Thyroid gland (tissue), 4 donors: Measurements from ENCODE around the gene MEAK7. TPM values are rescaled to one million over a fixed set of nuclear protein-coding genes. Genes with fewer than 3 reads are reported as not detected.

Experiments
- DNase-seq, 2 donors: peaks; one replicate each; pipeline ENCODE4 v3.0.0-alpha.2; 2019
- H3K27ac ChIP-seq, 3 donors: fragments of 200-600 bp; sonication (generic); 1 replicate in 2 of 3; 2 replicates in 1 of 3; pipeline ENCODE4 v1.5.1; 2016 to 2019; ENCODE audit warnings: mild to moderate bottlenecking in 1 of 3, moderate library complexity in 1 of 3
- H3K27me3 ChIP-seq: fragments of 200-600 bp; sonication (generic); one replicate; pipeline ENCODE4 v1.5.1; 2019
- H3K36me3 ChIP-seq, 2 donors: fragments of 200-600 bp; sonication (generic); one replicate each; pipeline ENCODE4 v1.5.1; 2016 to 2019
- H3K4me1 ChIP-seq, 2 donors: fragments of 200-600 bp; sonication (generic); one replicate each; pipeline ENCODE4 v1.5.1; 2017 to 2019
- H3K4me3 ChIP-seq, 3 donors: fragments of 200-600 bp; sonication (generic); replicated peaks in 1 of 3; 1 replicate in 2 of 3; 2 replicates in 1 of 3; pipeline ENCODE4 v1.5.1; 2016; ENCODE audit warnings: mild to moderate bottlenecking in 1 of 3
- H3K9me3 ChIP-seq: fragments of 200-600 bp; sonication (generic); one replicate; pipeline ENCODE4 v1.5.1; 2017
- POLR2A ChIP-seq, 2 donors: fragments of 450-650 bp; IDR thresholded peaks; one replicate each; pipeline ENCODE4 v1.6.1; 2017; ENCODE audit warnings: antibody characterized with exemption in 2 of 2, mild to moderate bottlenecking in 2 of 2, moderate library complexity in 1 of 2
- WGBS, 2 donors: methylation state at CpG; one replicate each; pipeline ENCODE4 v1.1.5; 2017; 5-methylcytosine and 5-hydroxymethylcytosine counted together
- intact Hi-C: fragments of 100-400 bp; cut with DNase I; formaldehyde crosslinking; loops from one replicate; pipeline ENCODE4 v1.15.1; 2023
- total RNA-seq, 4 donors: library from RNA; depleted of rRNA; stranded (reverse); fragments of >200 nt; gene quantifications; one replicate each; pipeline ENCODE4 v1.2.3, GENCODE V29; 2016
- TF ChIP-seq, protein P1 (sequence below), 6 experiments: fragments of 200-600 bp in 3 of 6; fragments of 450-650 bp in 3 of 6; sonication (generic) in 3 of 6; IDR thresholded peaks; one replicate each; pipeline ENCODE4 v1.5.1; 2016 to 2019; ENCODE audit warnings: antibody characterized with exemption in 6 of 6, mild to moderate bottlenecking in 2 of 6, inconsistent platforms in 1 of 6, moderate library complexity in 1 of 6

The MEAK7 gene
- total RNA-seq, 4 donors from 2014 or later = 14.5 to 19.2 (median 16.3) TPM

- intact Hi-C loops = no loop called here
Measured at GRCh38 chr16:84540194-84540593, 35.7 kb upstream of the MEAK7 start.

DNA sequence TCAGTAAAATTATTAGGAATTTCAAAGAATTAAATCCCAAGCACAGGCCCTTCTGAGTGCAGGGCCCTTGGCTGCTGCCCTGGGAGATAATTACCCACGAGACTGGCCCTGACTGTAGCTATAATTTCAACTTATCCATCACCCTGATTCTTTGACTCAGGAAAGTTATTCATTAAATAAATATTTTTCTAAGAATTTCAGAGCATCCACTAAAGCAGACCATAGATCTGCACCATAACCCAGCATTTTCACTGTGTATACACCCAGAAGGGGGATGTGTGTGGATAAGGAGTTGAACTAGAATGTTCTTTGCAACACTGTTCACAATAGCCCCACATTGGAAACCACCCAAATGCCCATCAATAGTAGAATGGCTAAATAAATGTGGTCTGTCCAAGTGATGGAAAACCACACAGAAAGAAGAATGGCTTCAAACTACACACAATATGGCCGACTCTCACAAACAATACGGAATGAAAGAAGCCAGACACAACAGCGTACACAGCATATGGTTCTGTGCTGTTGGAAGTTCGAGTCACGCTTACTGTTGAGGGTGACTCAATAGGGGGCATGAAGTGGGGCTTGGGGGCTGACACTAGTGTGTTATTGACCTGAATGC lies 33.9 kb upstream of the MEAK7 start:
- TF ChIP-seq, protein P1, sequence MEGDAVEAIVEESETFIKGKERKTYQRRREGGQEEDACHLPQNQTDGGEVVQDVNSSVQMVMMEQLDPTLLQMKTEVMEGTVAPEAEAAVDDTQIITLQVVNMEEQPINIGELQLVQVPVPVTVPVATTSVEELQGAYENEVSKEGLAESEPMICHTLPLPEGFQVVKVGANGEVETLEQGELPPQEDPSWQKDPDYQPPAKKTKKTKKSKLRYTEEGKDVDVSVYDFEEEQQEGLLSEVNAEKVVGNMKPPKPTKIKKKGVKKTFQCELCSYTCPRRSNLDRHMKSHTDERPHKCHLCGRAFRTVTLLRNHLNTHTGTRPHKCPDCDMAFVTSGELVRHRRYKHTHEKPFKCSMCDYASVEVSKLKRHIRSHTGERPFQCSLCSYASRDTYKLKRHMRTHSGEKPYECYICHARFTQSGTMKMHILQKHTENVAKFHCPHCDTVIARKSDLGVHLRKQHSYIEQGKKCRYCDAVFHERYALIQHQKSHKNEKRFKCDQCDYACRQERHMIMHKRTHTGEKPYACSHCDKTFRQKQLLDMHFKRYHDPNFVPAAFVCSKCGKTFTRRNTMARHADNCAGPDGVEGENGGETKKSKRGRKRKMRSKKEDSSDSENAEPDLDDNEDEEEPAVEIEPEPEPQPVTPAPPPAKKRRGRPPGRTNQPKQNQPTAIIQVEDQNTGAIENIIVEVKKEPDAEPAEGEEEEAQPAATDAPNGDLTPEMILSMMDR (IDR thresholded peaks at IDR 0.05) = no peak
- Histone ChIP-seq H3K27me3 (no peaks in the 10 kb centered on the region), H3K36me3 (no peaks in the 10 kb centered on the region), H3K4me3 (no peak overlapping the region), H3K9me3 (no peaks in the 10 kb centered on the region), H3K4me1 (no peaks in the 10 kb centered on the region), H3K27ac (no peak overlapping the region)
- no peak for DNase-seq
- 94 to 95% methylated on average over 6 of the region's 6 CpGs for WGBS, 2 donors
- intact Hi-C loops = no loop called here

More at GRCh38 chr16:84540194-84540593, 35.7 kb upstream of the MEAK7 start:
- Histone ChIP-seq H3K9me3 (no peaks in the 10 kb centered on the region), H3K4me1 (no peaks in the 10 kb centered on the region), H3K36me3 (no peaks in the 10 kb centered on the region), H3K27me3 (no peaks in the 10 kb centered on the region), H3K4me3 (no peak overlapping the region), H3K27ac (no peak overlapping the region)
- TF ChIP-seq, protein P1 (IDR thresholded peaks at IDR 0.05) = no peak
- no peak for TF ChIP-seq POLR2A (IDR thresholded peaks at IDR 0.05)
- WGBS, 2 donors = 93% methylated on average over 4 of the region's 4 CpGs
- DNase-seq = no peak

DNA sequence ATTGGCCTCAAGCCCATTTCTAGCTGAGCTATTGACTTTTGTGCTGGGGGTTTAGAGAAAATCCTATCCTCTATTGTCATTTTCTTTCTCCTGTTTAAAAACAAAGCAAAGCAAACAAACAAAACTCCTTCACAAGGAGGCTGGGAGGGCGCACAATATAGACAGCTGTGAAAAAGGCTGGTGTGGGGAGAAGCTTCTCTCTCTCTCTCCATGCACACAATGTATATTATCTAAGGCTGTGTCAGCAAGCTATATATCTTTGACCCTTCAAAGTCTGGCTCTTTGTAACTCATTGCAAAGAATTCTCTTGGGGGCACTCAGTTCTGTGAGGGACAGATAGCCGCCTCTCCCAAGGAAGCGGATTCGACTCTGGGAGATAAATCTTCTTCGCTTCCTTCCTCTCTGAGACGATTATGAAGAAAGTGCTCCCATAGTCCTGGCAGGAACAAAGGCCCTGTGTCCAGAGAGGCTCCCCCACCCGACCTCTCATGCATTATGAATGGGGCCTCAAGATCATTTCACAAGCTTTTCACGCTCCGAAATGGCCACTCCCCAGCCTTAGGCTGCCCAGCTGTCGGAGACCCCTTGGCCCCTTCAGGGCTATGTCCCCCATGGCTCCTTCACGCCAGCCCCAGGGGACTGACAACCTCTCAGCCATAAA lies 33.2 kb upstream of the MEAK7 start:
- intact Hi-C loops = no loop called here
- peaks cover 0 to 5% of the 10 kb centered on the region in 2 donors for H3K4me1 ChIP-seq
- no peaks in the 10 kb centered on the region for H3K27me3 ChIP-seq
- 70 to 82% methylated on average over 11 of the region's 11 CpGs for WGBS, 2 donors
- H3K36me3 ChIP-seq = no peaks in the 10 kb centered on the region
- H3K27ac ChIP-seq = no peak overlapping the region
- no peaks in the 10 kb centered on the region for H3K9me3 ChIP-seq
- no peak for DNase-seq
- no peak overlapping the region for H3K4me3 ChIP-seq
- no peak for TF ChIP-seq POLR2A (IDR thresholded peaks at IDR 0.05)
- TF ChIP-seq, protein P1 (IDR thresholded peaks at IDR 0.05) = no peak

- H3K36me3 ChIP-seq = no peaks in the 10 kb centered on the region
- TF ChIP-seq, protein P1 (IDR thresholded peaks at IDR 0.05) = no peak
- no peak for TF ChIP-seq POLR2A (IDR thresholded peaks at IDR 0.05)
- intact Hi-C loops = no loop called here
- DNase-seq = no peak
- no peak overlapping the region for H3K4me3 ChIP-seq
- H3K4me1 ChIP-seq = peaks cover 15 to 21% of the 10 kb centered on the region in 2 donors
- WGBS, 2 donors = 83 to 88% methylated on average over 9 of the region's 9 CpGs
- H3K9me3 ChIP-seq = no peaks in the 10 kb centered on the region
- H3K27ac ChIP-seq = no peak overlapping the region
- no peaks in the 10 kb centered on the region for H3K27me3 ChIP-seq
Measured at GRCh38 chr16:84535851-84536250, 31.4 kb upstream of the MEAK7 start.

DNA sequence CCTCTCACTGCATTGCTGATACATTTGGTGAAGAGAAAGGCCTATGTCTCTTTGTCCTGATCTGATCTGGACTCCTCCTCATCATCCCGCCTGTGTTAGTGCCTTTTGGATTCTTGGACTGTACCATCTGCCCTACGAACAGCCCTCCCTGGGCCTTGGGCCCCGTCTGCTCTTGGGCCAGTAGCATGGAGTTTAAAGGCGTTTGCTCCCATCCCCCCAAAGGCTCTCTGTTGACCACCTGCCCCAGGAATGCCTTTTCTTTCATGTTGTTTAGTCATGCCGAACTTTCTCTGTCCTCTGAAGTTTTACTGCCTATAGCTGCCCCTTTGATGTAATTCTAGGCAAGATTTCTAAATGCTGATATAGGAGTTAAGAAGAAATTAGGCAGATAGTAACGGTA lies 30.9 kb upstream of the MEAK7 start:
- intact Hi-C loops = no loop called here
- Histone ChIP-seq H3K27me3 (no peaks in the 10 kb centered on the region), H3K4me1 (peaks cover 15 to 21% of the 10 kb centered on the region in 2 donors), H3K9me3 (no peaks in the 10 kb centered on the region), H3K36me3 (no peaks in the 10 kb centered on the region), H3K4me3 (no peak overlapping the region), H3K27ac (no peak overlapping the region)
- no peak for DNase-seq
- no peak for TF ChIP-seq POLR2A (IDR thresholded peaks at IDR 0.05)
- TF ChIP-seq, protein P1 (IDR thresholded peaks at IDR 0.05) = no peak
- WGBS, 2 donors = 69 to 70% methylated on average over 6 of the region's 6 CpGs
